ENCODE measurements around the gene HOXA10. TPM values are rescaled to one million over a fixed set of nuclear protein-coding genes. Genes with fewer than 3 reads are reported as not detected.

Gene HOXA10
- total and polyA plus RNA-seq, 11 donors: 0.06 to 0.36 (median 0.18) TPM; not detected in 8

DNA sequence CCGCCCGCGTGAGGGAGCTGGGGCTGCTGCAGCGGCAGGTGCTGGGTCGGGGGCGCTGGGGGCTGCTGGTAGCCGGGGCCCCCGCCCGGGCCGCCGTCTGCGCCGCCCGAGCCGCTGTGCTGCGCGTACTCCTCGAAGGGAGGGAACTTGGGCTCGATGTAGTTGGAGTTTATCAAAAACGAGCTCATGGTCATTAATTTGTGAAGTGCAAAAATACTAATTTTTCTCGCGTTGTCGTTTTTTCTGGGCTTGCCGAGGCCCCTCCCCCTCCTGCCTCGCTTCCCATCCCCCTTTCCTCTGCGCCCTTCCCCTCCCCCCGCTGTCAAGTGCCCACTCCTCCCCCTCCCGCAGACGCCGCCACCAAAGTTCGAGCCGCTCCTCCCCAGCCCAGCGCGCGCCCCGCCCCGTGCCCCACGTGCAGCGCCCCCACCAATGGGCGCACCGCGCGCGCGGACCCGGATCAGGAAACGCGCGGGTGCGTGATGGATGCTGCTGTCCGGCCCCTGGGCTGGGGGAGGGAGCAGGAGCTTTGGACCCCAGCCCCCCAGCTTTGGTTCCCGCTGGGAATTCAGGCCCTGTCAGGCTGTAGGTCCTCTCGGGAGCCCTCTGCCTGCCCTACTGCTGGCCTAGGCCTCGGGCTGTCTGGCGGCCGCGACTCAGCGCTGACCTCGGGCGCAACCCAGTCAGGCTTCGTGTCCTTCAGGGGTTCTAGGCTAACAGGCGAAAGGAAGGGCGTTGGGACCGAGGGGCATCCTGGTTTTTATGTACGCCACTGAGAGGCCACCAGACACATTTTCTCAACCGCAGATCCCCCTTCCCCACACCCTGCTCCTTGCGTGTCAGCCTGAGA is 43.4 kb downstream of the HOXA10 start, which contains the start of gene HOXA4:
Gene HOXA4 (minus strand): TSS at position 218 of the 850 bp plus-strand sequence. CDS start 24 bp downstream, at position 194.
- H3K4me1 ChIP-seq: peaks cover 0 to 16% (median 0%) of the 10 kb centered on the region in 12 donors
- ATAC-seq (peak; percentile 77 to 96 (median 89)), DNase-seq (peak; percentile 75 to 89 (median 78))
- TF ChIP-seq POLR2A (IDR thresholded peaks at IDR 0.05) (peak in 1 of 2 donors; percentile 56), CTCF (IDR thresholded peaks at IDR 0.05) (no peak)
- peak within 1 kb of the TSS; percentile 34 to 67 (median 54) for H3K4me3 ChIP-seq
- peak within 1 kb of the TSS; percentile 35 to 89 (median 66) for H3K27ac ChIP-seq
- 2 to 8% (median 6%) methylated on average over 46 to 67 of the region's 67 CpGs for WGBS, 4 donors
- no peaks in the 10 kb centered on the region for H3K9me3 ChIP-seq
- no peaks in the 10 kb centered on the region for H3K36me3 ChIP-seq
- peaks cover 21 to 97% (median 88%) of the 10 kb centered on the region in 9 donors for H3K27me3 ChIP-seq
- intact Hi-C loops (cut with DNase I): loop anchor here in 3 of 10 donors (5.0 kb wide), 2 partner anchors 33 to 268 kb away; partner anchors contain the start of genes SKAP2 (in 2 of the 3) and HOXA1 (in 1 of the 3)

GRCh38 chr7:27129729-27130539 is 44.2 kb downstream of the HOXA10 start:
- H3K27ac ChIP-seq: peak overlapping the region; percentile 35 to 89 (median 63)
- 2 to 11% (median 8%) methylated on average over 18 to 72 of the region's 72 CpGs for WGBS, 4 donors
- DNase-seq (peak in 1 of 5 donors; percentile 65), ATAC-seq (peak in 2 of 4 donors; percentile 24 to 29)
- no peaks in the 10 kb centered on the region for H3K36me3 ChIP-seq
- H3K9me3 ChIP-seq: no peaks in the 10 kb centered on the region
- intact Hi-C loops (cut with DNase I): loop anchor here in 3 of 10 donors (5.0 kb wide), 2 partner anchors 33 to 268 kb away; partner anchors contain the start of genes SKAP2 (in 2 of the 3) and HOXA1 (in 1 of the 3)
- peak overlapping the region; percentile 29 to 67 (median 54) for H3K4me3 ChIP-seq
- H3K27me3 ChIP-seq: peaks cover 19 to 97% (median 88%) of the 10 kb centered on the region in 9 donors
- no peak for TF ChIP-seq POLR2A (IDR thresholded peaks at IDR 0.05)
- TF ChIP-seq CTCF (IDR thresholded peaks at IDR 0.05): peak in 3 of 12 donors; percentile 12 to 33 (median 16)
- H3K4me1 ChIP-seq: peaks cover 0 to 16% (median 0%) of the 10 kb centered on the region in 12 donors

- ATAC-seq (no peak), DNase-seq (no peak)
- Histone ChIP-seq H3K27me3 (peaks cover 18 to 97% (median 88%) of the 10 kb centered on the region in 9 donors), H3K9me3 (no peaks in the 10 kb centered on the region), H3K4me3 (peak overlapping the region in 6 of 12 donors; percentile 41 to 67 (median 56)), H3K4me1 (peaks cover 0 to 16% (median 0%) of the 10 kb centered on the region in 12 donors), H3K27ac (peak overlapping the region in 2 of 12 donors; percentile 83 to 89), H3K36me3 (no peaks in the 10 kb centered on the region)
- 21 to 26% (median 23%) methylated on average over 28 of the region's 28 CpGs for WGBS, 4 donors
- no peak for TF ChIP-seq CTCF (IDR thresholded peaks at IDR 0.05)
- intact Hi-C loops (cut with DNase I): no loop called here
These were observed 45.1 kb downstream of the HOXA10 start for GRCh38 chr7:27128776-27129728.

Data from heart left ventricle (tissue), 16 donors.